K562 (cell line): ENCODE data around the gene POLR3E.

Experiments
- CTCF ChIP-seq, 3 experiments: IDR thresholded peaks in 2 of 3; conservative IDR thresholded peaks in 1 of 3; 2 replicates each; pipeline ENCODE4 v1.5.1; 2011 to 2012; ENCODE audit warnings: low read length in 3 of 3, mild to moderate bottlenecking in 3 of 3, control low read depth in 2 of 3, improper control_type of control experiment in 1 of 3, inconsistent platforms in 1 of 3, low read depth in 1 of 3, mixed read lengths in 1 of 3, moderate library complexity in 1 of 3; ENCODE audit not compliant: insufficient read depth in 2 of 3
- E2F1 ChIP-seq: sonication (generic); formaldehyde crosslinking; IDR thresholded peaks from 2 replicates; pipeline ENCODE4 v1.8.1; 2023; ENCODE audit warnings: mild to moderate bottlenecking, missing genetic modification reagents, moderate library complexity
- EP300 ChIP-seq: IDR thresholded peaks from 2 replicates; pipeline ENCODE4 v1.6.1; 2012; ENCODE audit warnings: low read length, improper control_type of control experiment
- GABPA ChIP-seq: fragments of 200-800 bp; sonication (Bioruptor generic); conservative IDR thresholded peaks from 2 replicates; pipeline ENCODE4 v1.6.1; 2016; ENCODE audit warnings: low read depth, missing genetic modification characterization, missing compliant biosample characterization
- KAT2B ChIP-seq: IDR thresholded peaks from one replicate; pipeline ENCODE4 v1.6.1; 2012; ENCODE audit warnings: low read depth, mild to moderate bottlenecking, control low read depth, inconsistent platforms, low read length, moderate library complexity
- NFXL1 ChIP-seq: fragments of 450-650 bp; formaldehyde crosslinking; IDR thresholded peaks from 2 replicates; pipeline ENCODE4 v1.4.0; 2021; ENCODE audit warnings: mild to moderate bottlenecking
- NFYB ChIP-seq: IDR thresholded peaks from 2 replicates; pipeline ENCODE4 v1.6.1; 2011; ENCODE audit warnings: mild to moderate bottlenecking, moderate library complexity; ENCODE audit not compliant: insufficient read length; ENCODE audit errors: extremely low read depth
- PCBP1 ChIP-seq: fragments of 200-400 bp; formaldehyde crosslinking; IDR thresholded peaks from 2 replicates; pipeline ENCODE4 v1.6.1; 2018; ENCODE audit warnings: mild to moderate bottlenecking, low read depth, low read length; ENCODE audit not compliant: poor library complexity, severe bottlenecking
- TAF1 ChIP-seq: IDR thresholded peaks from 2 replicates; pipeline ENCODE4 v1.6.1; 2011; ENCODE audit warnings: mild to moderate bottlenecking, low read length, moderate library complexity; ENCODE audit not compliant: insufficient read depth, control insufficient read depth, severe bottlenecking; ENCODE audit errors: extremely low read depth
- TEAD4 ChIP-seq, 2 experiments: sonication (generic) in 1 of 2; formaldehyde crosslinking in 1 of 2; IDR thresholded peaks; 2 replicates each; pipeline versions ENCODE4 v1.6.1 to v1.8.0; 2012 to 2022; ENCODE audit warnings: borderline replicate concordance in 1 of 2, inconsistent platforms in 1 of 2, low read length in 1 of 2, mild to moderate bottlenecking in 1 of 2, missing genetic modification reagents in 1 of 2
- ZNF311 ChIP-seq: fragments of 250-450 bp; sonication (Bioruptor Pico); IDR thresholded peaks from 2 replicates; pipeline ENCODE4 v1.4.0; 2020; ENCODE audit warnings: mild to moderate bottlenecking, moderate library complexity
- ZNF76 ChIP-seq: fragments of 250-450 bp; sonication (Bioruptor Pico); IDR thresholded peaks from 2 replicates; pipeline ENCODE4 v1.4.0; 2020; ENCODE audit warnings: mild to moderate bottlenecking, moderate library complexity, borderline replicate concordance

GRCh38 chr16:22333457-22333994 lies 36.3 kb downstream of the POLR3E start:
- no peak for TF ChIP-seq NFXL1 (CRISPR knock-in tag)
- no peak for TF ChIP-seq TEAD4 (IDR thresholded peaks at IDR 0.05; ENCODE audit: low read length)
- no peak for TF ChIP-seq TEAD4 (CRISPR knock-in tag; IDR thresholded peaks at IDR 0.05; ENCODE audit: borderline replicate concordance)
- no peak for TF ChIP-seq ZNF311 (CRISPR knock-in tag)
- no peak for TF ChIP-seq E2F1
- no peak for TF ChIP-seq KAT2B
- no peak for TF ChIP-seq CTCF (IDR thresholded peaks at IDR 0.05 in 2 of 3, conservative IDR thresholded peaks at IDR 0.05 in 1 of 3; ENCODE audit: insufficient read depth in 2 of 3, low read depth in 1 of 3, low read length in 3 of 3)
- TF ChIP-seq TAF1: no peak
- no peak for TF ChIP-seq EP300
- TF ChIP-seq NFYB: no peak
- no peak for TF ChIP-seq PCBP1
- TF ChIP-seq ZNF76 (CRISPR knock-in tag): no peak
- TF ChIP-seq GABPA (tag): no peak
